Natural killer cell (primary cell): ENCODE data around the gene PEBP1. TPM values are rescaled to one million over a fixed set of nuclear protein-coding genes. Genes with fewer than 3 reads are reported as not detected.
"Not testable (repeated sequence)": the region's sequence is repeated elsewhere in the genome, so short reads cannot be mapped to it uniquely, and the experiment has no call there.

Experiments
- ATAC-seq, 3 donors: fragments of 150-1000 bp in 2 of 3; fragments of 200-7000 bp in 1 of 3; cut with Tn5 transposase; 1 replicate in 1 of 3; 2 replicates in 2 of 3; pipeline ENCODE4 v1.10.0; 2021; ENCODE audit warnings: mild to moderate bottlenecking in 2 of 3, moderate library complexity in 2 of 3
- DNase-seq, 2 donors: peaks; one replicate each; pipeline versions ENCODE4 v3.0.0 to v3.0.0-alpha.2; 2013 to 2021; ENCODE audit warnings: mixed read lengths in 1 of 2
- H3K27ac ChIP-seq: one replicate; pipeline ENCODE4 v1.5.1; 2013; ENCODE audit warnings: mild to moderate bottlenecking, low read length
- H3K27me3 ChIP-seq: one replicate; pipeline ENCODE4 v1.6.1; 2013; ENCODE audit warnings: low read length; ENCODE audit not compliant: control insufficient read depth, insufficient read depth
- H3K36me3 ChIP-seq: one replicate; pipeline ENCODE4 v1.6.1; 2013; ENCODE audit warnings: low read length; ENCODE audit not compliant: control insufficient read depth, insufficient read depth
- H3K4me1 ChIP-seq: one replicate; pipeline ENCODE4 v1.6.1; 2013; ENCODE audit warnings: low read length; ENCODE audit not compliant: control insufficient read depth, insufficient read depth
- H3K4me3 ChIP-seq: one replicate; pipeline ENCODE4 v1.5.1; 2013; ENCODE audit warnings: low read length
- H3K9me3 ChIP-seq: one replicate; pipeline ENCODE4 v1.6.1; 2013; ENCODE audit warnings: low read length; ENCODE audit not compliant: control insufficient read depth, insufficient read depth
- H3K27ac Mint-ChIP-seq, 2 donors: one replicate each; pipeline ENCODE4 v1.8.0; 2022; ENCODE audit warnings: mild to moderate bottlenecking in 2 of 2, mixed read lengths in 2 of 2, moderate library complexity in 1 of 2
- H3K27me3 Mint-ChIP-seq, 2 donors: one replicate each; pipeline ENCODE4 v1.8.0; 2022; ENCODE audit warnings: low read depth in 2 of 2, mixed read lengths in 2 of 2
- H3K36me3 Mint-ChIP-seq: one replicate; pipeline ENCODE4 v1.8.0; 2022; ENCODE audit warnings: mixed read lengths
- H3K4me1 Mint-ChIP-seq, 2 donors: one replicate each; pipeline ENCODE4 v1.8.0; 2022; ENCODE audit warnings: mixed read lengths in 2 of 2
- H3K4me3 Mint-ChIP-seq: one replicate; pipeline ENCODE4 v1.8.0; 2022; ENCODE audit warnings: mild to moderate bottlenecking, moderate library complexity, mixed read lengths
- H3K9me3 Mint-ChIP-seq, 2 donors: one replicate each; pipeline ENCODE4 v1.8.0; 2022; ENCODE audit warnings: mixed read lengths in 2 of 2
- CTCF ChIP-seq: fragments of 200-600 bp; IDR thresholded peaks from one replicate; pipeline ENCODE4 v1.8.0; 2022; ENCODE audit warnings: antibody characterized with exemption
- WGBS: methylation state at CpG from one replicate; pipeline ENCODE4 v1.1.7; 2013; ENCODE audit warnings: missing lambda C conversion rate; ENCODE audit not compliant: insufficient coverage; 5-methylcytosine and 5-hydroxymethylcytosine counted together
- intact Hi-C: fragments of 100-400 bp; cut with micrococcal nuclease; formaldehyde crosslinking; loops from one replicate; pipeline ENCODE4 v1.14.2; 2022
- total RNA-seq, 4 donors: library from RNA; stranded (reverse); fragments of 120-200 nt in 1 of 4; gene quantifications; one replicate each; pipeline versions ENCODE4 v1.2.3 to v1.2.4, GENCODE V29; 2013 to 2022

Gene PEBP1
- total RNA-seq, 3 donors from 2014 or later (not counting 1 experiment from before 2014, with no cell fraction given), result 38.0 to 54.0 (median 41.4) TPM

- no peaks in the 10 kb centered on the region for H3K27me3 Mint-ChIP-seq
- no peak for DNase-seq
- intact Hi-C loops, result no loop called here
- H3K27ac Mint-ChIP-seq, result no peak overlapping the region
- WGBS, result 86% methylated on average over 2 of the region's 4 CpGs
- Histone ChIP-seq H3K27me3 (no peaks in the 10 kb centered on the region), H3K36me3 (no peaks in the 10 kb centered on the region), H3K9me3 (no peaks in the 10 kb centered on the region), H3K4me1 (no peaks in the 10 kb centered on the region), H3K27ac (no peak overlapping the region), H3K4me3 (no peak overlapping the region)
- ATAC-seq, result no peak
- no peaks in the 10 kb centered on the region for H3K36me3 Mint-ChIP-seq
- H3K9me3 Mint-ChIP-seq, result no peaks in the 10 kb centered on the region
- peaks cover 4% of the 10 kb centered on the region in 2 donors for H3K4me1 Mint-ChIP-seq
- TF ChIP-seq CTCF, result no peak
- no peak overlapping the region for H3K4me3 Mint-ChIP-seq
These were observed 10.2 kb upstream of the PEBP1 start for GRCh38 chr12:118125743-118126118.

- Histone ChIP-seq H3K4me1 (no peaks in the 10 kb centered on the region), H3K27ac (no peak overlapping the region), H3K27me3 (no peaks in the 10 kb centered on the region), H3K9me3 (no peaks in the 10 kb centered on the region), H3K36me3 (no peaks in the 10 kb centered on the region), H3K4me3 (no peak overlapping the region)
- Mint-ChIP-seq H3K4me1 (no peaks in the 10 kb centered on the region), H3K27me3 (no peaks in the 10 kb centered on the region), H3K36me3 (no peaks in the 10 kb centered on the region), H3K4me3 (no peak overlapping the region), H3K27ac (no peak overlapping the region), H3K9me3 (no peaks in the 10 kb centered on the region)
- ATAC-seq, result no peak
- WGBS, result 96% methylated on average over 11 of the region's 13 CpGs
- no peak for DNase-seq
- intact Hi-C loops, result no loop called here
- no peak for TF ChIP-seq CTCF
These were observed 9.7 kb upstream of the PEBP1 start for GRCh38 chr12:118126119-118126757.

GRCh38 chr12:118127867-118128266, 8.1 kb upstream of the PEBP1 start:
- ATAC-seq (no peak), DNase-seq (no peak)
- Histone ChIP-seq H3K27me3 (no peaks in the 10 kb centered on the region), H3K4me1 (no peaks in the 10 kb centered on the region), H3K27ac (no peak overlapping the region), H3K4me3 (no peak overlapping the region), H3K36me3 (no peaks in the 10 kb centered on the region), H3K9me3 (no peaks in the 10 kb centered on the region)
- no peak for TF ChIP-seq CTCF
- Mint-ChIP-seq H3K27ac (no peak overlapping the region), H3K4me3 (no peak overlapping the region), H3K4me1 (no peaks in the 10 kb centered on the region), H3K9me3 (no peaks in the 10 kb centered on the region), H3K36me3 (no peaks in the 10 kb centered on the region), H3K27me3 (no peaks in the 10 kb centered on the region)
- intact Hi-C loops, result no loop called here
- 95% methylated on average over 5 of the region's 5 CpGs for WGBS

- H3K4me1 Mint-ChIP-seq, intact Hi-C loops, H3K27me3 Mint-ChIP-seq, H3K4me3 ChIP-seq, H3K4me1 ChIP-seq, H3K4me3 Mint-ChIP-seq, H3K36me3 Mint-ChIP-seq, H3K9me3 Mint-ChIP-seq, H3K27ac ChIP-seq, H3K9me3 ChIP-seq, H3K27ac Mint-ChIP-seq, DNase-seq, ATAC-seq, H3K27me3 ChIP-seq, H3K36me3 ChIP-seq: not testable (repeated sequence)
- WGBS, result 100% methylated on average over 4 of the region's 5 CpGs
These were observed 6.5 kb upstream of the PEBP1 start for GRCh38 chr12:118129436-118129835.
